IPS-11a (cell line): ENCODE data around the gene PRPF4.
"Not testable (repeated sequence)": the region's sequence is repeated elsewhere in the genome, so short reads cannot be mapped to it uniquely, and the experiment has no call there.

Source experiments
- H3K4me3 ChIP-seq: one replicate; pipeline ENCODE4 v1.5.1; 2013; ENCODE audit warnings: low read depth, low read length, control low read depth

Gene PRPF4

GRCh38 chr9:113275157-113276131, at the start of gene PRPF4, which contains the start of gene CDC26:
Gene PRPF4 (plus strand): TSS chr9:113275658. CDS start chr9:113275744, 86 bp downstream.
Gene CDC26 (minus strand): TSS chr9:113275572. CDS start chr9:113272507, 3,065 bp downstream.
- peak within 1 kb of the TSS; percentile 96 for H3K4me3 ChIP-seq

DNA sequence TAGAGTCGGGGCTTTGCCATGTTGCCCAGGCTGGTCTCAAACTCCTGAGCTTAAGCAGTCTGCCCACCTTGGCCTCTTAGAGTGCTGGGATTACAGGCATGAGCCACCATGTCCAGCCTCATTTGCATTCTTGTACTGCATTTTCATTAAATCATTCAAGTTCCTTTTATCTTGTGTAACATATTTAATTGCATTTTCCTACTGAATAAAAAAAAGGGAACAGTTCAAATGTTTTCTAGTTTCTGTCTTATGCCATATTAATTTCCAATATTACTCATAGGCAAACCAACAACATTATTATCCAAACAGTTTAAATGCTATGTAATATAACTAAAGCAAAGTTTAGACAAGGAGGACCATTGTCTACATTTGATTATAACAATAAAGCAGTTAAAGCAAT, 48.0 kb upstream of the PRPF4 start:
- no peak overlapping the region for H3K4me3 ChIP-seq

- H3K4me3 ChIP-seq, result no peak overlapping the region
Observed at GRCh38 chr9:113228130-113228665, 47.3 kb upstream of the PRPF4 start.

GRCh38 chr9:113231701-113232100, 43.8 kb upstream of the PRPF4 start:
- H3K4me3 ChIP-seq, result no peak overlapping the region

GRCh38 chr9:113235701-113236255, 39.7 kb upstream of the PRPF4 start:
- not testable (repeated sequence) for H3K4me3 ChIP-seq

DNA sequence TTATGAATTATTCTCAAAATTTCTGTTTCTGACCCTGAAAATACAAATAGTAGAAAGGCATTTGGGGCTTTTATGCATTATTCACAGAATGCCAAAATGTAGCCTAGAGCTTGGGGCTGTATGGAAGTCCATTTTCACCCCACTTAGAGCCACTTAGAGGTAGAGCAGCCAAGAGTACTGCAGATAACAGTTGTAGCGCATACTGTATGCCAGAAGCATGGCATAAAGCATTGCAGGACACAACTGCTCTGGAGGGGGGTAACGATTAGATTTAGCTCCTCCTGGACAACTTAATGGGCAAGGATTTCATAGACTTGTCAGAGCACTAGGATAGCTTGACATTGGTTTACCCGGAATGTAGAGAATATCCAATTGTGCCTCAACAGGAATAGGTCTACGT, 38.4 kb upstream of the PRPF4 start:
- no peak overlapping the region for H3K4me3 ChIP-seq

GRCh38 chr9:113238202-113238858, 37.1 kb upstream of the PRPF4 start:
- H3K4me3 ChIP-seq, result no peak overlapping the region

DNA sequence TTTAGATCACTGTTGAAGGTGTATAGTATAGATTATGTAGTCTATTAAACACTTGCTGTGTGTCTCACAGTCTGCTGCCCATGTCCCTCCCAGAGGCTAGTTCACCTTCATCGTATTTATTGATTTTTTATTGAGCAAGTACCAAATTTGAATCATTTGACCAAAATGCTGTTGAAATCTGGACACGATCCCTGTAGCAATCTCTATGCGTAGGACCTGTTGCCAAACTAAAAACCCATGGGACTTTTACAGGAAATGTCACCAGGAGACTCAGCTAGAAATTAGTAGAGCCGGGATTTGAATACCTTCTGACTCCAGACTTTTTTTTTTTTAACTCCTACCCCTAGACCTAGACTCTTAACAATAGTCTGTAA, 36.6 kb upstream of the PRPF4 start:
- H3K4me3 ChIP-seq, result no peak overlapping the region

- no peak overlapping the region for H3K4me3 ChIP-seq
Observed at GRCh38 chr9:113241161-113241560, 34.3 kb upstream of the PRPF4 start.

DNA sequence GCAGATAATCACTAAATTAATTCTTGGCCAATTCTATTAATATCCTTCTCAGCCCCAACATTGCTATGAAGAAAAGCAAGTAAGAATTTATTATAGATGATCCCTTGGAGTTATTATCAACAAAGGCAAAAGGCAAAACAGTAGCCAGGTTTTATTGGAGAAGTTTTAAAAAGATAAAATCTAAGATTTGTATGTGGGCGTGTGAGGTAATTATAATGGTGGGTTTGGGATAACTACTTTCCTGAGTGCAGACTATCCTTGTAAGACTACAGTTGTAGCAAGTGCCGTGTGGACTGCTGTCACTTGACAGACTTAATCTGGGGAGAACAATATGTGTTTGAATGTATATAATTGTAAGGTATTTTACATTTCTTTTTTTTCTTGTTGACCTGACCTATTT, 30.9 kb upstream of the PRPF4 start:
- no peak overlapping the region for H3K4me3 ChIP-seq

DNA sequence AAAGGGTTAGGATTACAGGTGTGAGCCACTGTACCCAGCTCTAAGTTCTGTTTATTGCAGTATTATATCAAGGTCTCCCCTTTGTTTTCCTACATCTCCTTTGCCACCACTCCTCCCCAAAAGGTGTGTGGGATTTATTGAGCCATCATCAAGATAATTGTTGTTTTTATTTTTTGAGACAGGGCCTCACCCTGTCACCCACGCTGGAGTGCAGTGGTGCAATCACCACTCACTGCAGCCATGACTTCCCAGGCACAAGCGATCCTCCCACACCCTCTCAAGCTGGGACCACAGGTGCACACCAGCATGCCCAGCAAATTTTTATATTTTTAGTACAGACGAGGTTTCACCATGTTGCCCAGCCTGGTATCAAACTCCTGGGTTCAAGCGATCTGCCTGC, 29.6 kb upstream of the PRPF4 start:
- H3K4me3 ChIP-seq, result no peak overlapping the region

DNA sequence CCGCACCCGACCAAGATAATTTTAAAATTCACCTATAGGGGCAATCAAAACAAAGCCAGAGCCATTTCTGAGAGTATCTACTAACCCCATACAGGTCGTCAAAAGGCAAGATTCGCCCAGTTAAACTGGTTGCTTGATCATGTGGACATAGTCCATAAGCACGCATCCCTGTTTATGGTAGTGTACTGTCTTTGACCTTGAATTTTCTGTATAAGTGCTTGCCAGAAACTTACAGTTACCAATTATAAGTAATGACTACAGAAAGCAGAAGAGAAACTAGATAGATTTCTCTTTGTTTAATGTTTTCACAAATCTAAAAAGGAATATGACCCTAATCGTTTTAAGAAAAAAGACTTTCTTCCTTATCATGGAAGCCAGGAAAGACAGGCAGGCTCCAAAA, 28.5 kb upstream of the PRPF4 start:
- no peak overlapping the region for H3K4me3 ChIP-seq

- H3K4me3 ChIP-seq, result no peak overlapping the region
Observed at GRCh38 chr9:113247640-113248039, 27.8 kb upstream of the PRPF4 start.

DNA sequence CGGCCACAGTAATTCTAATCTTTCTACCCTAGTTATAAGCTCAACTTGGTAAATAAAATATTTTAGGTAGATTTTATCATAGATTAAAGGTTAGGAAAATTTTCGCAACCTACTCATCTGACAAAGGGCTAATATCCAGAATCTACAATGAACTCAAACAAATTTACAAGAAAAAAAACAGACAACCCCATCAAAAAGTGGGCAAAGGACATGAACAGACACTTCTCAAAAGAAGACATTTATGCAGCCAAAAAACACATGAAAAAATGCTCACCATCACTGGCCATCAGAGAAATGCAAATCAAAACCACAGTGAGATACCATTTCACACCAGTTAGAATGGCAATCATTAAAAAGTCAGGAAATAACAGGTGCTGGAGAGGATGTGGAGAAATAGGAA, 25.8 kb upstream of the PRPF4 start:
- not testable (repeated sequence) for H3K4me3 ChIP-seq

DNA sequence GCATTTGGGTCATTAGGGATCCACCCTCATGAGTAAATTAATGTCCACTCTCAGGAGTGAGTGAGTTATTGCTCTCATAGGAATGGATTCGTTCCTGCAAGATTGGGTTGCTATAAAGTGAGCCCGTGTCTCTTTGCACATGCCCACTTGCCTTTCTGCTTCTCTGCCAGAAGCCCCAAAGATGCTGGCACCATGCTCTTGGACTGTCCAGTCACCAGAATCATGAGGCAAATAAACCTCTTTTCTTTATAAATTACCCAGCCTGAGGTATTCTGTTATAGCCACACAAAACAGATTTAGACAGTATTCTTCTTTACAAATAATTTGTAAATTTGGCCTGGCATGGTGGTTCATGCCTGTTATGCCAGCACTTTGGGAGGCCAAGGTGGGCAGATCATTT, 24.7 kb upstream of the PRPF4 start:
- no peak overlapping the region for H3K4me3 ChIP-seq

DNA sequence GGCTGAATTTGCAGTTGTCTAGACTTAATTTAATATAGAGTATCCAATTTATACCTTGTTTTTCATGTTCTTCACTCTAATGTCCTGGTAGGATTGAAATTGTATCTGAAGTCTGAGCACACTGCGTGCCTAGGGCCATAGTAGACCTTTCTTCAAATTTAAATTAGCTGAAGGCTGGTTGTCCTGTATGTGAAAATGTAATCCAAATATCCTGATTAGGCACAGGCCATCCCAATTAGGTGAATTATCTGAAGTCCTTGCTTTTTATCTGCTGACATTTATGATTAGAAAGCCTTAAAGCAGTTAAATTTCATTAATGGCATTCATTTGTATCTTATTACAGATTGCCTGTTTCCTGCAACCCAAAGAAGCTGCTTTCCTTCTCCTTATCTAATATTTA, 20.5 kb upstream of the PRPF4 start:
- H3K4me3 ChIP-seq, result no peak overlapping the region

GRCh38 chr9:113255438-113255837, 20.0 kb upstream of the PRPF4 start:
- no peak overlapping the region for H3K4me3 ChIP-seq

DNA sequence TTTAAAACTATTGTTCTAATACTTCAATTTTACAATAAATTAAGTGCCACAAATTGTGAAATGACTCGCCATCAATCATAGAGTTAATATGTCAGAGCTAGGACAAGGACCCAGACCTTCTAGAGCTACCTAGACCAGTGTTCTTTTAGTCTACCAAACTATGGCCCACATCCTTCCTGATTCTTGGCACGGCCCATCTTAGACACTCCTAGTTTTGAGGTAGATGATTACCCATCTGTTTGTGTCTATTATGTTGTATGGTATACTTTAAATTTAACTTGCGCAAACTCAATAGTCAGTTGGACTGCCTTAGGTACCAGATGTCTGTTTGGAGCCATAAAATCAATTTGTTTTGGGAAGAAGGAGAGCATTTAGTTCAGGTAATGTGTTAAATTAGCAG, 17.6 kb upstream of the PRPF4 start:
- H3K4me3 ChIP-seq, result no peak overlapping the region

DNA sequence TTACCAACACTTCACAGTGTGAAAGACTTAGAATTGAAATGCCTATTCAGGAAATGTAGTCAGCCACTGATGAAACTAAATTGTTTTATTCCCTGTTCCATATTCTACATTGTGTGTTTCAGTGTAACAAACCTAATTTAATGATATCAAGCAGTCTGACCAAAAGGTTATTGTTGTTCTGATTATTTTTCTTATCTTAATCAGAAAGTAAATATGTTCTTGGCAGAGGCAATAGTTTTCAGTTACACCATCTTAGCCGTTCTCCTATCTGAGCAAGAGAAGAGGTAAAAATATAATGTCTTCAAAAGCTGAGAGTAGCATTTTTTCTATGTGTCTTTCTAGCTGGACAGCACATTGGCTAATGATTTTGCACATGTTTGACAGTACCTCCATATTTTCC, 17.2 kb upstream of the PRPF4 start:
- H3K4me3 ChIP-seq, result no peak overlapping the region

DNA sequence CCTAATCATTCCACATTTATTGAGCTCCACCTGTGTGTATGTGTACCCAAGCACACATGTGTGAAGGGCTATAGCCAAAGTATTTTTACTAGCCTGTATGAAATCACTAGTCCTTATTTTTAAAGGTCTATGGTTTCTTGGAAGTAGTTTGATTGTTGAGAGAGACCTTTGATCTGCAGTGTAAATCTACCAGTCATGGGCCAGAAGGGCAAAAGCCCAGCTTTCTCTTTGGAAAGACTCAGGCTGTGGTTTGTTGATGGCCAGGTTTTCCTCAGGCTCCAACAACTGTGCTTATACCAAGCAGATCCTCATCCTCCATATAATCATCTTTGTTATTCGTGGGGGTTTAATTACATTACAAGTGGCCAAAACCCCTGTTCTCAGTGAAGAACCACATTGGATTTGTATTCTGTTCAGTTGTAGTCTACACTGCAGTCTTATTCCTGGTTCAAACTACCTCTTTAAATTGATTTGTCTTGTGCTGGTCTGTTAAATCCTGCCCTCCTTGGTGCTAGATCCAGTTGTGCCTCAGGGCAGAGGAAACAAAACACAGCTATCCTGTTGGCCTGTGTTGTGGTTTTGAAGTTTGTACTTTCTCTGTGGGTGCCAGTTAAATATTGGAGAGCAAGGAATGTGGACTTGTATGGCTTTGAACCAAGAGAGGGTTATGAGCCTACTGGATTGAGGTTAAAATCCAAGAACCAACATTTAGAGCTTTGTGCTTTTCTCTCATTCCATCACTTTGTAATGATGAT, 13.4 kb upstream of the PRPF4 start:
- H3K4me3 ChIP-seq, result no peak overlapping the region

DNA sequence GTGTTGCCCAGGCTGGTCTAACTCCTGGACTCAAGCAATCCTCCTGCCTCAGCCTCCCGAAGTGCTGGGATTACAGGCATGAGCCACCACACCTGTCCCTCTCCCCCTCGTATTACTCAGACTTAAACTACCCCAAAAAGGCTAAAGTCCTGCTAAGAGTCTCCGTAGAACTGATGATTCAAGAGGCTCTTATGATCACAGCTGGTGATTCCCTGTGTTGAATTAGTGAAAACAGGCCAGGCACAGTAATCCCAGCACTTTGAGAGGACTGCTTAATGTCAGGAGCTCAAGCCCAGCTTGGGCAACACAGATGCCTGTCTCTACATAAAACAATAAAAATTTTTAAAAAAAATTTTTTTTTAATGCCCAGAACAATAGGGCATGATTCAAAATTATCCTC, 9.3 kb upstream of the PRPF4 start:
- no peak overlapping the region for H3K4me3 ChIP-seq
